Measurements from ENCODE around the gene YBX1.

YBX1 gene

DNA sequence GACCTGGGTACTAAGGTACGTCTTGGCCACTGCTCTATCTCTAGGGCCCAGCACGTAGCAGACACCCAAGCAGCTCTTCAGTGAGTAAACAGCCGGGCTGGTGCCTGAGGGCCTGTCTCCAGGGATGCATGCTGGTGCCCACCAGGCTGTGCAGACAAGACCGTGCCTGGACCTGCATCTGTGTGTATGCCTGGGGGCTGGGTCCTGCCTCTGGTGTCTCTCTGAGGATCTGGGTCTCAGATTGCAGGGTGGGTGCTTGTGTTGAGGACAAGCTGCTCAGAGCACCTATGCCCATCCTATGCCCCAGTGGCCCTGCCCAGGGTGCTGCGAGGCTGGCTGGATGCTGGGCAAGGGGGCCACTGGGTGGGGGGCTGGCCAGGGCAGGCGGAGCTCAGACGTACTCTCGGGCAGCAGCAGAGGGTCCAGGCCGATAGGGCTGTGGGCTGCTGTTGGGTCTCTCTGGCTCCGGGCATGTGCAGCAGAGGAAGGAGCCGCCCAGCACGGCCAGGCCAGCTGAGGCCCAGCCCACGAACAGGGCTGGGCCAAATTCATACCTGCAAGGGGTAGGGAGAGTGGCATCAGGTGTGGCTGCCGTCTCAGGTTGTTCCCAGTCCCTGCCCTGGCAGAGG is 53.4 kb downstream of the YBX1 start:
- DNase-seq (ENCODE audit: low read depth): no peak

GRCh38 chr1:42736152-42736551 is 53.9 kb downstream of the YBX1 start:
- no peak for DNase-seq (ENCODE audit: low read depth)

GRCh38 chr1:42736571-42737200 is 54.5 kb downstream of the YBX1 start:
- no peak for DNase-seq (ENCODE audit: low read depth)

DNA sequence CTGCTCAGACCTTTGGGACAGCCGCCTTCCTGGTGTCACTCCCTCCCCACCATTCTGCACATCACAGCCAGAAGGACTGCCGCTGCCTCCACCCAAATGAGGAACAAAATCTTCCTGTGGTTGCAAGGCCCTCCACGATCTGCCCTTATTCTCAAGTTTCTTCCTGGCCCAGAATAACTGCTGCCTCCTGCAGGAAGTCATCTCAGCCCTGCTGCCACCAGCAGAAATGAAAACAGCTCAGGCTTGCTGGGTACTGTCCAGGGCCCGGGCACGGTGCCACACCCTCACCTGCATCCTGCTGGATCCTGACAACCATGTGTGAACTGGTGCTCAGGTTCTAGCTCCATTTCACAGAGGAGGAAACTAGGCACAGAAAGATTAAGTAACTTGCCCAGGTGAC is 55.0 kb downstream of the YBX1 start:
- no peak for DNase-seq (ENCODE audit: low read depth)

GRCh38 chr1:42737986-42738677 is 55.9 kb downstream of the YBX1 start:
- no peak for DNase-seq (ENCODE audit: low read depth)

DNA sequence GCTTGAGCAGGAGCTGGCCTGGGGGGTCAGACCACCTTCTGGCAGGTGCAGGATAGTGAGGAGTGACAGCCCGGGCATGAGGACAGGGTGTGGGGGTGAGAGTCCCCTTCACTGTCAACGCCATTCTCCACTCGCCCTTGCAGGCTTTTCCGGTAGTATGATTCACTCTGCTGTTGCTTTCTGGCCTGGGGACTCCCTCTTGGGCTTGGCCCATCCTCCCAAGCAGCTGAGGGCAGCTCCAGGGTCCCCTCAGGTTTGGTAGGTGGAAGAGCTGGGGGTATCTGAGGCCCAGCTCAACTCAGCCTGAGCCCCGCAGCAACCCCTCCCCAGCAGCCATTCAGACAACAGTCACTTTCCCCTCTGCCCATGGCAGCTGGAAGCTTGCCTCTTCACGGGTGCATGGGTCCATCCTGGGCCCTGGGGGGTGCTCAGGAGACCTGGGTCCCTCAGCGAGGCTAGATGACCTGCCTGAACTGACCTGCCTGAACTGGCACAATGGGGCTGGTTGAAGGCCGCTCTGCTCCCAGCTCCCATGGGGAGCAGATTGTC is 56.5 kb downstream of the YBX1 start:
- DNase-seq (ENCODE audit: low read depth): no peak

- no peak for DNase-seq (ENCODE audit: low read depth)
These were observed 57.8 kb downstream of the YBX1 start, which contains the start of gene CLDN19 for GRCh38 chr1:42739753-42740700. TSS of gene CLDN19 (minus strand) at chr1:42740236. CDS start at chr1:42740063, 173 bp downstream.

- DNase-seq (ENCODE audit: low read depth): no peak
These were observed 58.8 kb downstream of the YBX1 start for GRCh38 chr1:42740851-42741580.

DNA sequence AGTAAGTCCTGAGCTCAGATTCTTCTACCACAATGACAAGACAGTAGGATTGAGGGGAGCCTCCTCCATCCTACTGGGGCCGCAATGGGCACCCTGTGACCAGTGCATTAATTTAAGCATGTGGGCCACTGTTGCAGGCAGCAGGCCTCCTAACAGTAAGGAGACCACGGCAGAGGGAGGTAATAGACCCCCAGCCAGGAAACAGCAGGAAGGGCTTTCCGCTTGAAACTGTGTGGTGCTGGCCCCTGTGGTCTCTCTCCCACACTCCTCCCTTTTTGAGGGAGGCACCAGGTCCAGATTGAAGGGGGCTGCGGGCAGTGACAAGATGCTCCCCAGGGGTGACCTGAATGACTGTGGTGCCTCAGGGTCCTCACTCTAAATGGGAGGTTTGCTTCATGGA is 59.5 kb downstream of the YBX1 start:
- no peak for DNase-seq (ENCODE audit: low read depth)

GRCh38 chr1:42742141-42742540 is 59.9 kb downstream of the YBX1 start:
- DNase-seq (ENCODE audit: low read depth): no peak

DNA sequence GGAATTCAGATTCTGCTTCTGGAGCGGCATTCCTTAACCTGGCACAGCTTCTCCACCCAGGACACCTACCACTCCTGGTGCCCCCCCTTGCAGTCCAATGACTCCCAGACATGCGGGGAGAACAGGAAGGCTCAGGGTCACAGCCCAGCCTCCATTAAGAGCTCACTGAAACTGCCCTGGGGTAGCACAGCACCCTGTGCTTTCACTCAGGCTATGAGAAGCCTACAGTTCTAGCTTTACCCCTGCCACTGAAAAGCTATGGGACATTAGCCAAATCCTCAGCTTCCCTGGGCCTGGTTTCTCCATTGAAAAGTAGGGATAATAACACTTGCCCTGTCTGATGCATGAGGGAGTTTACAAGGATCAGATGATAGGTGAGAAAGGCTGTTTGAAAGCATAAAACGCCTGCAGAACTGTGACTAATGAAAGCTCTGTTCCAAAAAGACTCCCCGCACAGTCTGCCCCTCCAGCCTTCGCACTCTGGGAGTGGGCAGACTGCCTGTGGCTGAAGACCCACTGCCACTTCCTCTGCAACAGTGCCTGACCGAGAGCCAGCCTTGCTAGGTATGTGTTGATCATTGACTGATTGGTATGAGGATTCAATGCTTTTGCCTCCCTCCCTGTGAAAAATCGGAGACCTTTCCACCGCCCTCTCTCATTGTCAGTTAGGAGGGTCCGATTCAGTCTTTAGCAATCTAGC is 60.5 kb downstream of the YBX1 start:
- no peak for DNase-seq (ENCODE audit: low read depth)

DNA sequence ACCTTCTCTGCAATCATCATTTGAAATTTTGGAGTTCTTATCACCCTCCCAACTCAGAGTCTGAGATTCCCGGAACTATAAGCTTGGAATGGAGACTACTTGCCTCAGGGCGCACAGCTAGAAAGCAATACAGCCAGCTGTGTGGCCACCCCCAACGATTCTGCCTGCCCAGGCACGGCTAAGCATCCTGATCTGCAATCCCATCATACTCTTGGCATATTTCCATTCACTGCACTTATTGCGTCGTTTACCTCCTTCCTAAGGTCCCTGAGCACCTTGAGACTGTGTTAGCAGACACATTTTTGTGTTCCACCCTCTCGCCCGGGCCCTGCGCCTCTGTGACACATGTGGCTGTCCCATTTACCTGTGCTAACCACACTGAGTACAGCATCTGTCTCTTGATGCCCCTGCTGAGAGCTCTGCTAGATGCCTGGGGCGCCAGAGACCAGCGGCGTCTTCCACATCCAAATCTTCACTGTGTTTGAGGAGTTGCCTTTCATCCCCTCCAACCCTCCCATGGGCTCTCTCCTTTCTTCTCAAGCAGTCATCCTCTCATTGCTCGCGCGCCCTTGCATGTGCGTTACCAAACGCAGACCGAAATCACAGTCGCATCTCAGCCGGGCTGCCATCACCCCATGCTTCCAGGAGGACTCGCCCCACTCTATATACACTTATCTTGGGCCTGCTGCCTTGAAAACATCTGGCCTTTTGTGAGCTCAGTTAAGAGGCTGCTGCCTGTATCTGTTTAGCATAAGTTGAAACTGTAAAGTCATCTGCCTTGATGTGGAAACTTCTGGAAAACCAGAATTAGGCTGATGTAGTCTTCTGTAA is 61.3 kb downstream of the YBX1 start:
- no peak for DNase-seq (ENCODE audit: low read depth)

- DNase-seq (ENCODE audit: low read depth): no peak
These were observed 61.9 kb downstream of the YBX1 start for GRCh38 chr1:42744148-42744413.

DNA sequence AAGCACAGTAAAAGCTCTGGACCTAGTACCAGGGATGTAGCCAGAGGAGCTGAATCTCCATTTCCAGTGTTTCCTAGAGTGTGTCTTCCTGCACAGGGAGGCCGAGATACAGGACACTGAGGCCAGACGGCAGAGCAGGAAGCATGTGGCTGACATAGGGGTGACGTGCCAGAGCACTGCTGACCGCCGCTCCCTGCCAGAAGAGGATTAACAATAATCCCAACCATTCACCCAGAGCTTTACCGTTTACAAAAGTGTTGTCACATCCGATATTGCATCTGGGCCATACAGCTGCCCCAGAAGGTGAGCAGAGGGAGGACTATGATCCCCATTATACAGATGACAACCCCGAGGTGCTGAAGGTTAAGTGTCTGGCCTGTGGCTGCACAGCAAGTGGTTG is 63.6 kb downstream of the YBX1 start:
- DNase-seq (ENCODE audit: low read depth): no peak

GRCh38 chr1:42746436-42747105 is 64.4 kb downstream of the YBX1 start:
- DNase-seq (ENCODE audit: low read depth): no peak

- no peak for DNase-seq (ENCODE audit: low read depth)
These were observed 64.9 kb downstream of the YBX1 start for GRCh38 chr1:42747125-42747524.

- DNase-seq (ENCODE audit: low read depth): no peak
These were observed 65.8 kb downstream of the YBX1 start for GRCh38 chr1:42748021-42748420.

DNA sequence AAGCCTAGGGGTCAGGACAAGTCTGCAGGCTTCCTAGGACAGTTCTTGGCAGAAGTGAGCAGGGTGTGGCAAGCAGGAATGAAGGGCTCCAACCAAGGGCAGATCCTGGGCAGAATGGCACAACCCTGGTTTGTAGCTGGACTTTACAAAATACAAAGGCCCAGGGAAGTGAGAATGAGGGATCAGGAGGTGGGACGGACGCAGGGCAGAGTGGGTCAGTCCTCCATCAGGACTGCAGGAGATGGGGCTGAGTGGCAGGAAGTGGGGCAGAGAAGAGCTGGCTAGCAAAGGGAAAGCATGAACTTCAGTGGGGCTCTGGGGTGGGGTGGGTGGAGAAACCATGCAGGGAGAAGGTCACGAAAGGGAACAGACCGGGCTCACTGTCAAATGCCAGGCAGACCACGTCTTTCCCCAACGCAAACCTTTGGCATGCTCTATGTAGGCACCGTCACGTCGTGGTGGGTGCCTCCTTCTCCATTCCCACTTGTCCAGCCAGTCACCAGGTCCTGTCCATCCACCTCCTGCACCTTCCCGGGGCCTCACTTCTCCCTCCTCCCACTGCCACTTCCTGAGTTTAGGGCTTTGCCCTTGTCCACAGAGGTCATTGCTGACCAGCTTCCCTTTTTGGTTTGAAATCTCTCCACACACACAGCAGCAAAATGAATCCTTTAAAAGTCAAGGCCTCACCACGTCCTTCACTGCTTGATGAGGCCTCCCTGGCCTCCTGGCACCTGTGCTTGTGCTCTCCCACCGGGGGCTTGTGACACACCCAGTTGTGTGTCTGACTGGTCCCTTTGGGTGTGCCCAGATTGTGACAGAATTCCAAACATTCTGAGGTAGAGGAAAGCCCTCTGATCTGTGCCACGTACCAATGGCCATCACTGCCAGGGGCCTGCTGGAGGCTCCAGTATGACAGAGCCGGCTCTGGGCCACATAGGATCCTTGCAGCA is 66.5 kb downstream of the YBX1 start:
- no peak for DNase-seq (ENCODE audit: low read depth)
